Endothelial cell of umbilical vein (primary cell): ENCODE data around the gene PANX3. TPM values are rescaled to one million over a fixed set of nuclear protein-coding genes. Genes with fewer than 3 reads are reported as not detected.

ENCODE experiments used
- BruUV-seq: library from RNA; stranded (reverse); fragments of 400-500 nt; replicated peaks from 2 replicates; lab custom pipeline; 2021; lab: Mats Ljungman, UMichigan
- CTCF ChIA-PET: fragments of 300-600, 350-600 bp; sonication (Branson Sonifier 250); formaldehyde crosslinking; loops from one replicate; lab custom pipeline; 2021; ENCODE audit warnings: antibody characterized with exemption, inconsistent platforms; lab: Charles Lee
- POLR2A ChIA-PET: fragments of 300-600, 350-600 bp; sonication (Branson Sonifier 250); formaldehyde crosslinking; loops from one replicate; lab custom pipeline; 2021; ENCODE audit warnings: antibody characterized with exemption, inconsistent platforms; lab: Charles Lee
- DNase-seq: peaks from one replicate; pipeline ENCODE4 v3.0.0-alpha.2; 2011; ENCODE audit warnings: low read depth, low spot score
- FAIRE-seq: peaks from 2 replicates; lab custom pipeline; 2011; peaks lifted over from hg19 to GRCh38; lab: Jason Lieb, UNC
- H2AFZ ChIP-seq: 2 replicates; pipeline ENCODE4 v1.6.0; 2012; ENCODE audit warnings: low read depth, low read length, control low read depth, inconsistent platforms
- H3K27ac ChIP-seq: 2 replicates; pipeline ENCODE4 v1.5.1; 2011; ENCODE audit warnings: low read depth, mild to moderate bottlenecking, control low read depth, low read length, moderate library complexity; ENCODE audit not compliant: insufficient read depth
- H3K27me3 ChIP-seq, 2 experiments: 2 replicates each; pipeline versions ENCODE4 v1.6.0 to v1.6.1; 2011; ENCODE audit warnings: low read length in 2 of 2, mixed read lengths in 1 of 2; ENCODE audit not compliant: control insufficient read depth in 2 of 2, insufficient read depth in 2 of 2
- H3K36me3 ChIP-seq, 2 experiments: 2 replicates in 1 of 2; 3 replicates in 1 of 2; pipeline ENCODE4 v1.5.1; 2011; ENCODE audit warnings: low read length in 2 of 2, mild to moderate bottlenecking in 1 of 2, moderate library complexity in 1 of 2; ENCODE audit not compliant: control insufficient read depth in 2 of 2, insufficient read depth in 2 of 2; ENCODE audit errors: extremely low read depth in 1 of 2
- H3K4me1 ChIP-seq: 3 replicates; pipeline ENCODE4 v1.5.1; 2011; ENCODE audit warnings: mild to moderate bottlenecking, low read length; ENCODE audit not compliant: control insufficient read depth, insufficient read depth; ENCODE audit errors: extremely low read depth
- H3K4me2 ChIP-seq: 2 replicates; pipeline ENCODE4 v1.6.1; 2011; ENCODE audit warnings: low read length, control low read depth, mixed read lengths; ENCODE audit not compliant: insufficient read depth
- H3K4me3 ChIP-seq, 3 experiments: fragments of 200-600 bp in 1 of 3; sonication (generic), shearing (Covaris generic) in 1 of 3; replicated peaks in 1 of 3; 2 replicates each; pipeline ENCODE4 v1.5.1; 2011 to 2016; ENCODE audit warnings: control low read depth in 3 of 3, low read length in 3 of 3, mild to moderate bottlenecking in 2 of 3, inconsistent platforms in 1 of 3, low read depth in 1 of 3, moderate library complexity in 1 of 3; ENCODE audit not compliant: insufficient read depth in 1 of 3
- H3K79me2 ChIP-seq: 2 replicates; pipeline ENCODE4 v1.6.0; 2012; ENCODE audit warnings: low read length, inconsistent platforms; ENCODE audit not compliant: control insufficient read depth, insufficient read depth
- H3K9ac ChIP-seq: replicated peaks from 2 replicates; pipeline ENCODE3; 2011; ENCODE audit warnings: low read length, control low read depth; ENCODE audit not compliant: insufficient read depth; ENCODE audit errors: extremely low read depth
- H3K9me1 ChIP-seq: replicated peaks from 3 replicates; pipeline ENCODE4 v1.6.0; 2011; ENCODE audit warnings: mild to moderate bottlenecking, low read length; ENCODE audit not compliant: control insufficient read depth, insufficient read depth; ENCODE audit errors: extremely low read depth
- H3K9me3 ChIP-seq: replicated peaks from 2 replicates; pipeline ENCODE4 v1.5.1; 2012; ENCODE audit warnings: low read length, inconsistent platforms; ENCODE audit not compliant: control insufficient read depth, insufficient read depth
- H4K20me1 ChIP-seq: replicated peaks from 2 replicates; pipeline ENCODE3; 2011; ENCODE audit warnings: mild to moderate bottlenecking, low read length; ENCODE audit not compliant: control insufficient read depth, insufficient read depth; ENCODE audit errors: extremely low read depth
- EZH2 ChIP-seq: IDR thresholded peaks from 2 replicates; pipeline ENCODE4 v1.6.1; 2012; ENCODE audit warnings: borderline replicate concordance, low read depth, mild to moderate bottlenecking, moderate library complexity, low read length, inconsistent platforms; ENCODE audit not compliant: severe bottlenecking
- JUN ChIP-seq: IDR thresholded peaks from 2 replicates; pipeline ENCODE4 v1.6.1; 2011; ENCODE audit warnings: borderline replicate concordance, low read depth; ENCODE audit not compliant: insufficient read length, insufficient read depth
- POLR2AphosphoS5 ChIP-seq: IDR thresholded peaks from 2 replicates; pipeline ENCODE4 v1.6.1; 2012; ENCODE audit warnings: low read depth, mild to moderate bottlenecking, control low read depth, low read length, moderate library complexity; ENCODE audit not compliant: insufficient read depth
- dilution Hi-C: fragments of 300-500 bp; cut with MboI; formaldehyde crosslinking; loops from one replicate; pipeline ENCODE4 v1.15.0; 2019; ENCODE audit warnings: low sequenced_read_pairs; ENCODE audit not compliant: extremely low pct_ligation_motif_present
- intact Hi-C: fragments of 100-400 bp; cut with micrococcal nuclease; formaldehyde crosslinking; loops from one replicate; pipeline ENCODE4 v1.10.0; 2022
- polyA plus RNA-seq, 4 experiments: library from polyadenylated mRNA; depleted of rRNA in 3 of 4; stranded (reverse) in 3 of 4; unstranded in 1 of 4; fragments of >200 nt; gene quantifications; 2 replicates each; pipeline versions ENCODE4 v1.2.1 to v1.2.3, GENCODE V29; 2011 to 2012; ENCODE audit warnings: missing spikeins in 1 of 4
- total RNA-seq: library from RNA; stranded (reverse); gene quantifications from 2 replicates; pipeline ENCODE4 v1.2.3, GENCODE V29; 2021
- TF ChIP-seq, protein P1 (sequence below): IDR thresholded peaks from 2 replicates; pipeline ENCODE4 v1.6.1; 2011; ENCODE audit not compliant: insufficient read depth, insufficient read length
- TF ChIP-seq, protein P2 (sequence below), 2 donors: IDR thresholded peaks; 1 replicate in 1 of 2; 2 replicates in 1 of 2; pipeline ENCODE4 v1.5.1; 2011; ENCODE audit warnings: low read length in 2 of 2, mild to moderate bottlenecking in 2 of 2, moderate library complexity in 2 of 2, control low read depth in 1 of 2, inconsistent platforms in 1 of 2, low read depth in 1 of 2; ENCODE audit not compliant: insufficient read depth in 1 of 2; ENCODE audit errors: extremely low read depth in 1 of 2

Gene PANX3
- total and polyA plus RNA-seq, 2 donors (not counting 3 experiments of a cell fraction or from before 2014, with no cell fraction given) = not detected

DNA sequence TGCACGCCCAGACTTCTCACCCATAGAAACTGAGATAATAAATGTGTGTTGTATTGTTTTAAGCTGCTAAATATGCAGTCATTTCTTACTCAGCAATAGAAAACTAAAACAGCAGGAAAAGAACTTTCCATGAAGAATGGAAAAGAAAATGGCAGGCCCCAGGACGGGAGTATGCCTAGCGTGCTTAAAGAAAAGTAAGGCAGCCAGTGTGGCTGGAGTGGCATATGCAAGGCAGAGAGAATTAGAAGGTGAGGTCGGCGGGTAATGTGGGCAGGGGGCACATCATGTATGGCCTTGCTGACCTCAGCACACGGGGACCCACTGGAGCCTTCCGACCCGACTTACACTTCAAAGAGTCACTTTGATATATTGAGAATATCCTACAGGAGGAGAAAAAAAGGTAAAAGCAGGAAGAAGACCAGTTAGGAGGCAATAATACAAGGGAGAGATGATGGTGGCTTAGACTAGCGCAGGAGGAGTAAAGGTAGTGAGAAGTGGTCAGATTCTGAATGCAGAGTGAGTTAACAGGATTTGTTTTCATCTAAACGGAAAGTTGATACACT, 31.9 kb downstream of the PANX3 start:
- dilution Hi-C loops (no loop called here), intact Hi-C loops (no loop called here)
- POLR2A ChIA-PET = interaction anchor here (1.1 kb wide), 1 partner anchor 703 kb away, joined by 4 read pairs; no protein-coding TSS in a partner anchor
- Histone ChIP-seq H3K27ac (peak overlapping the region; percentile 39), H3K36me3 (no peaks in the 10 kb centered on the region), H3K79me2 (no peaks in the 10 kb centered on the region), H3K4me1 (peaks cover 18% of the 10 kb centered on the region), H3K9me1 (no peaks in the 10 kb centered on the region), H3K27me3 (no peaks in the 10 kb centered on the region), H3K4me3 (no peak overlapping the region), H2AFZ (peak overlapping the region; percentile 66), H3K9ac (peak overlapping the region; percentile 28), H3K4me2 (no peak overlapping the region), H4K20me1 (no peaks in the 10 kb centered on the region), H3K9me3 (no peaks in the 10 kb centered on the region)
- BruUV-seq = no TSS peak
- no peak for DNase-seq
- peak; percentile 24 for FAIRE-seq
- TF ChIP-seq JUN (no peak), POLR2AphosphoS5 (no peak), EZH2 (no peak)
- TF ChIP-seq, protein P1, sequence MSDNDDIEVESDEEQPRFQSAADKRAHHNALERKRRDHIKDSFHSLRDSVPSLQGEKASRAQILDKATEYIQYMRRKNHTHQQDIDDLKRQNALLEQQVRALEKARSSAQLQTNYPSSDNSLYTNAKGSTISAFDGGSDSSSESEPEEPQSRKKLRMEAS = no peak
- TF ChIP-seq, protein P2, sequence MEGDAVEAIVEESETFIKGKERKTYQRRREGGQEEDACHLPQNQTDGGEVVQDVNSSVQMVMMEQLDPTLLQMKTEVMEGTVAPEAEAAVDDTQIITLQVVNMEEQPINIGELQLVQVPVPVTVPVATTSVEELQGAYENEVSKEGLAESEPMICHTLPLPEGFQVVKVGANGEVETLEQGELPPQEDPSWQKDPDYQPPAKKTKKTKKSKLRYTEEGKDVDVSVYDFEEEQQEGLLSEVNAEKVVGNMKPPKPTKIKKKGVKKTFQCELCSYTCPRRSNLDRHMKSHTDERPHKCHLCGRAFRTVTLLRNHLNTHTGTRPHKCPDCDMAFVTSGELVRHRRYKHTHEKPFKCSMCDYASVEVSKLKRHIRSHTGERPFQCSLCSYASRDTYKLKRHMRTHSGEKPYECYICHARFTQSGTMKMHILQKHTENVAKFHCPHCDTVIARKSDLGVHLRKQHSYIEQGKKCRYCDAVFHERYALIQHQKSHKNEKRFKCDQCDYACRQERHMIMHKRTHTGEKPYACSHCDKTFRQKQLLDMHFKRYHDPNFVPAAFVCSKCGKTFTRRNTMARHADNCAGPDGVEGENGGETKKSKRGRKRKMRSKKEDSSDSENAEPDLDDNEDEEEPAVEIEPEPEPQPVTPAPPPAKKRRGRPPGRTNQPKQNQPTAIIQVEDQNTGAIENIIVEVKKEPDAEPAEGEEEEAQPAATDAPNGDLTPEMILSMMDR (IDR thresholded peaks at IDR 0.05; ENCODE audit: extremely low read depth in 1 of 2, insufficient read depth in 1 of 2, low read depth in 1 of 2, low read length in 2 of 2) = no peak
- CTCF ChIA-PET = interaction anchor here (1.0 to 6.5 kb wide), 15 partner anchors 10 to 241 kb away, joined by 3 to 86 read pairs (median 10); partner anchors contain the start of genes NRGN and ROBO3
